Subcutaneous adipose tissue (tissue), 4 donors: ENCODE results near the gene ATRN. TPM values are rescaled to one million over a fixed set of nuclear protein-coding genes. Genes with fewer than 3 reads are reported as not detected.

Experiments
- CTCF ChIP-seq: fragments of 450-650 bp; IDR thresholded peaks from one replicate; pipeline ENCODE4 v1.5.1; 2016; ENCODE audit warnings: low read depth, mild to moderate bottlenecking, control low read depth, antibody characterized with exemption, moderate library complexity
- total RNA-seq, 4 donors: library from RNA; depleted of rRNA; stranded (reverse); fragments of >200 nt; gene quantifications; one replicate each; pipeline ENCODE4 v1.1.0, GENCODE V29; 2016

Gene ATRN
- total RNA-seq, 4 donors from 2014 or later: 24.7 to 42.3 (median 30.3) TPM

GRCh38 chr20:3479759-3480615, 9.2 kb downstream of the ATRN start:
- no peak for TF ChIP-seq CTCF

DNA sequence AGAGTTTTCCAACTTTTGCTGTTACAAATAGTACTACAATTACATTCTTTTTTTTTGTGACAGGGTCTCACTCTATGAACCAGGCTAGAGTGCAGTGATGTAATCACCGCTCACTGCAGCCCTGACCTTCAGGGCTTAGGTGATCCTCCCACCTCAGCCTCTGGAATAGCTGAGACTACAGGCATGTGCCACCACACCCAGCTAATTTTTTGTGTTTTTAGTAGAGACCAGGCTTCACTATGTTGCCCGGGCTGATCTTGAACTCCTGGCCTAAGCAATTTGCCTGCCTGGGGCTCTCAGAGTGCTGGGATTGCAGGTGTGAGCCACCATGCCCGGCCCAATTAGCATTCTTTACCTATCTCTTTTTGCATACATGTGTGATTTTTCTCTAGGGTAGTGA, 12.5 kb downstream of the ATRN start:
- TF ChIP-seq CTCF: no peak

- no peak for TF ChIP-seq CTCF
Measured at GRCh38 chr20:3483784-3484183, 13.0 kb downstream of the ATRN start.

DNA sequence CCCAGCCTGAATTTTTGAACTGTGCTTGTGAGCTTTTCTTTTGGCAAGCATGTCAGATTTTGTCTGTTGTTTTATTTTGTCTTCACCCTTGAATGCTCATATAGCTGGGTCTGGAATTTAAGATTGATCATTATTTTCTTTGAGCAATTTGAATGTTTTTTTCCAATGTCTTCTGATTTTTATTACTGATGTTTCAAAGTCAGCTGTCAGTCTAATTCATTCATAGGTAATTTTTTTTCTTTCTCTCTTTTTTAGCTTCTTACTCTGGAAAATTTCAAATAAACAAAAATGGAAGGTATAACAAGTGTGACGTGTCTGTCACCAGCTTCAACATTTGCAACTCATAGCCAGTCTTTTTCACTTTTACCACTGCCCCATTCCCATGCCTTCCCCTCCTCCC, 15.1 kb downstream of the ATRN start:
- TF ChIP-seq CTCF: no peak

DNA sequence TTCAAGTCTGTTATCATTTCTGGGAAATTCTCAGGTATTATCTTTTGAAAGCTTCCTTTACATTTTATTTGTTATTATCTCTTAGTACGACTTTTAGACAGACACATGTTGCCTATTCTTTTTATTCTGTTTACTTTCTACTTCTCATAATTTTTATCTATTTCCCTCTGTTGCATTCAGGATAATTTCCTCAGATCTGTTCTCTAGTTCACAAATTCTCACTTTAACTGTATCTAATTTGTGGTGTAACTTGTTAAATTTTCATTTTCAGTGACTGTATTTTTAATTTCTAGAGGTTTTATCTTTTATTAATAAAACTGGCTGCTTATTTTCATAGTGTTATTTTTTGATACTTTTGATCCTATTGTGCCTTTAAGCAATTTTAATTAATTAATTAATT, 16.0 kb downstream of the ATRN start:
- no peak for TF ChIP-seq CTCF

DNA sequence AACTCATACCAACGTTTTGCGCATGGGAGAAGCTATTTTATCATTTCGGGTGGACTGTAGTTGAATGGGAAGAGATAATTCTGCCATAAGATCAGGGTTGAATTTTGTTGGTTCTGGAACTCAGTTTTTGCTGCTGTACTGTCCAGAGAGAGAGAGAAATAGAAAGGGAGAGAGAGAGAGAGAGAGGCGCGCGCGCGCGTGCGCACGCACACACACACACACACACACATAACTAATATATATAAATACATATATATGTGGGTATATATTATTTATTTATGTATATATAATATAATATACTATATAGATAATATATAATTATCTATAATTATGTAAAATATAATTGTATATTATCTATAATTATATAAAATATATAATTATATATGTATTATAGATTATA, 21.9 kb downstream of the ATRN start:
- no peak for TF ChIP-seq CTCF

DNA sequence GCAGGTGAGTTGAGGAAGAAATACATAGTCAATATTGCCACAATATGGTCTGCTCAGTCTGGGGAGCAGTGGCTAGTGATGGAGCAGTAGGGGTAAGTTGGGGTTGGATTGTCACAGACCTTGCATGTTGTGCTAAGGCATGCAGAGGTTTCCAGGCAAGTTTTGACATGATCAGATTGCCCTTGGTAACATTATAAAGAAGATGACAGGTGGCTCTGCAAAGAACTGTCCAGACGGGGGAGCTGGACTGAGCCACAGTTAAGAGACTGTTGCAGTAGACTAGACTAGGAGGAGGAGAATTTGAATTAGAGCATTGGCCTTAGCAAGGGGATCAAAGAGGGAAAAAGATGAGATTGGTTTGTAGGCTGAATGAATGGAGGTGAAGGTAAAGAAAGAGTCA, 23.4 kb downstream of the ATRN start:
- TF ChIP-seq CTCF: no peak
